Astrocyte of the spinal cord (primary cell): ENCODE results near the gene LRTM1.

ENCODE experiments used
- DNase-seq: peaks from one replicate; pipeline ENCODE4 v3.0.0; 2011; ENCODE audit warnings: low read depth, low spot score
- H3K4me3 ChIP-seq: 2 replicates; pipeline ENCODE4 v1.5.1; 2011; ENCODE audit warnings: low read depth, mild to moderate bottlenecking, low read length, moderate library complexity
- CTCF ChIP-seq: IDR thresholded peaks from 2 replicates; pipeline ENCODE4 v1.5.1; 2012; ENCODE audit warnings: low read depth, mild to moderate bottlenecking, low read length, inconsistent platforms
- in situ Hi-C: cut with HindIII; loops from 2 replicates; pipeline ENCODE4 v1.10.0; 2017; ENCODE audit warnings: low sequenced_read_pairs

LRTM1 gene

GRCh38 chr3:54915976-54916375 lies 11.9 kb downstream of the LRTM1 start:
- TF ChIP-seq CTCF: no peak

GRCh38 chr3:54915181-54915580 lies 12.7 kb downstream of the LRTM1 start:
- DNase-seq: no peak
- in situ Hi-C loops: no loop called here
- no peak for TF ChIP-seq CTCF
- H3K4me3 ChIP-seq: no peak overlapping the region

More at GRCh38 chr3:54915976-54916375, 11.9 kb downstream of the LRTM1 start:
- H3K4me3 ChIP-seq: no peak overlapping the region
- no peak for DNase-seq
- in situ Hi-C loops: no loop called here

GRCh38 chr3:54914180-54914579 lies 13.7 kb downstream of the LRTM1 start:
- TF ChIP-seq CTCF: no peak
- DNase-seq: no peak
- in situ Hi-C loops: no loop called here
- no peak overlapping the region for H3K4me3 ChIP-seq

- peak; percentile 9 for DNase-seq
- no peak overlapping the region for H3K4me3 ChIP-seq
- TF ChIP-seq CTCF: no peak
- in situ Hi-C loops: no loop called here
These were observed 18.7 kb downstream of the LRTM1 start for GRCh38 chr3:54909191-54909590.

- no peak overlapping the region for H3K4me3 ChIP-seq
- no peak for TF ChIP-seq CTCF
- DNase-seq: no peak
- in situ Hi-C loops: no loop called here
These were observed 21.1 kb downstream of the LRTM1 start for GRCh38 chr3:54906763-54907162.

GRCh38 chr3:54905920-54906319 lies 21.9 kb downstream of the LRTM1 start:
- in situ Hi-C loops: no loop called here
- H3K4me3 ChIP-seq: no peak overlapping the region
- TF ChIP-seq CTCF: no peak
- DNase-seq: no peak

GRCh38 chr3:54905261-54905888 lies 22.5 kb downstream of the LRTM1 start:
- no peak overlapping the region for H3K4me3 ChIP-seq
- DNase-seq: peak; percentile 55
- no peak for TF ChIP-seq CTCF
- in situ Hi-C loops: no loop called here
